Osteoblast (primary cell): Measurements from ENCODE around the gene TMEM168. TPM values are rescaled to one million over a fixed set of nuclear protein-coding genes. Genes with fewer than 3 reads are reported as not detected.
A peak's percentile ranks its signal among the peaks of the same experiment; 100 is the strongest.

Source experiments
- DNase-seq: peaks from one replicate; pipeline ENCODE4 v3.0.0; 2011; ENCODE audit warnings: low spot score, mixed read lengths; ENCODE audit not compliant: insufficient read length; ENCODE audit errors: missing footprints
- H2AFZ ChIP-seq: 2 replicates; pipeline ENCODE4 v1.6.0; 2011; ENCODE audit warnings: mild to moderate bottlenecking, low read length
- H3K27ac ChIP-seq: 2 replicates; pipeline ENCODE4 v1.5.1; 2011; ENCODE audit warnings: mild to moderate bottlenecking, low read depth, low read length, moderate library complexity
- H3K27me3 ChIP-seq: 2 replicates; pipeline ENCODE4 v1.6.0; 2012; ENCODE audit warnings: mild to moderate bottlenecking, control low read depth, inconsistent platforms, low read length, moderate library complexity; ENCODE audit not compliant: insufficient read depth
- H3K36me3 ChIP-seq: 2 replicates; pipeline ENCODE4 v1.5.1; 2011; ENCODE audit warnings: mild to moderate bottlenecking, low read length, control low read depth, moderate library complexity; ENCODE audit not compliant: insufficient read depth
- H3K4me1 ChIP-seq: 2 replicates; pipeline ENCODE4 v1.5.1; 2011; ENCODE audit warnings: mild to moderate bottlenecking, low read length, control low read depth, moderate library complexity; ENCODE audit not compliant: insufficient read depth
- H3K4me2 ChIP-seq: 2 replicates; pipeline ENCODE4 v1.6.0; 2011; ENCODE audit warnings: mild to moderate bottlenecking, low read length; ENCODE audit not compliant: insufficient read depth
- H3K4me3 ChIP-seq: fragments of 200-600 bp; sonication (generic); 3 replicates; pipeline ENCODE4 v1.5.1; 2012; ENCODE audit warnings: mild to moderate bottlenecking, low read length, inconsistent platforms; ENCODE audit not compliant: insufficient read depth
- H3K79me2 ChIP-seq: 2 replicates; pipeline ENCODE4 v1.6.0; 2012; ENCODE audit warnings: mild to moderate bottlenecking, low read length, control low read depth, inconsistent platforms; ENCODE audit not compliant: insufficient read depth
- H3K9me3 ChIP-seq: 2 replicates; pipeline ENCODE4 v1.5.1; 2011; ENCODE audit warnings: low read depth, low read length, control low read depth
- H4K20me1 ChIP-seq: 2 replicates; pipeline ENCODE4 v1.6.0; 2012; ENCODE audit warnings: mild to moderate bottlenecking, low read length, control low read depth; ENCODE audit not compliant: insufficient read depth
- CTCF ChIP-seq: IDR thresholded peaks from 2 replicates; pipeline ENCODE4 v1.5.1; 2011; ENCODE audit warnings: mild to moderate bottlenecking, low read depth, low read length, moderate library complexity; ENCODE audit errors: extremely low read depth
- total RNA-seq: library from RNA; depleted of rRNA; stranded (reverse); fragments of >200 nt; gene quantifications from 2 replicates; pipeline ENCODE4 v1.2.3, GENCODE V29; 2012

Gene TMEM168
- total RNA-seq, 1 donor: 17.4 TPM

DNA sequence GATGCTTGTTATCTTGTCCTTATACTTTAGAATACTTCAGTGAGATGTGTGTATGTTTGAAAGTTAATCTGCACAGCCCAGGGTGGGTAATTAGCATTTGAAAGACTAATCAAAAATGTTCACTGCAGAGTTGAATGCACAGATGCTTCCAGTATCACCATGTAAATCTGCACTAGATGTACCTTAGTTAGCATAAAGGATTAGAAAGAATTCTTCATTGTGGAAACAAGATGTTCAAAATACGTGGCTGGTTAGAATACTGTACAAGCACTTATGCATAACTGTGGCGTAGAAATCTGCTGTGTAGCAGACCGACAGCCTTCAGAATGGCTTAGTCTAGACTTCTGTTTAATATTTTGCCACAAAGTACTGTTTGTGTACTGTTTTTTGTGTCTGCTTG is 2.2 kb upstream of the TMEM168 start:
- H3K27me3 ChIP-seq: no peaks in the 10 kb centered on the region
- TF ChIP-seq CTCF: no peak
- H3K4me3 ChIP-seq: no peak overlapping the region
- peaks cover 15% of the 10 kb centered on the region for H3K79me2 ChIP-seq
- H3K9me3 ChIP-seq: no peaks in the 10 kb centered on the region
- no peaks in the 10 kb centered on the region for H4K20me1 ChIP-seq
- H3K4me1 ChIP-seq: peaks cover 10% of the 10 kb centered on the region
- no peak overlapping the region for H3K27ac ChIP-seq
- H3K4me2 ChIP-seq: no peak overlapping the region
- H2AFZ ChIP-seq: peak overlapping the region; percentile 54
- no peaks in the 10 kb centered on the region for H3K36me3 ChIP-seq
- DNase-seq: no peak

GRCh38 chr7:112791465-112792168 is 1.4 kb upstream of the TMEM168 start:
- Histone ChIP-seq H3K36me3 (no peaks in the 10 kb centered on the region), H3K4me3 (no peak overlapping the region), H3K27ac (no peak overlapping the region), H3K27me3 (no peaks in the 10 kb centered on the region), H3K4me2 (no peak overlapping the region), H3K4me1 (peaks cover 10% of the 10 kb centered on the region), H3K79me2 (peaks cover 24% of the 10 kb centered on the region), H4K20me1 (no peaks in the 10 kb centered on the region), H2AFZ (no peak overlapping the region), H3K9me3 (no peaks in the 10 kb centered on the region)
- TF ChIP-seq CTCF: no peak
- no peak for DNase-seq

- H3K4me2 ChIP-seq: peak overlapping the region; percentile 90
- TF ChIP-seq CTCF: no peak
- no peak overlapping the region for H3K27ac ChIP-seq
- no peak for DNase-seq
- H3K79me2 ChIP-seq: peaks cover 32% of the 10 kb centered on the region
- no peaks in the 10 kb centered on the region for H3K36me3 ChIP-seq
- H2AFZ ChIP-seq: peak overlapping the region; percentile 100
- H3K9me3 ChIP-seq: no peaks in the 10 kb centered on the region
- no peaks in the 10 kb centered on the region for H4K20me1 ChIP-seq
- H3K4me3 ChIP-seq: peak overlapping the region; percentile 96
- H3K27me3 ChIP-seq: no peaks in the 10 kb centered on the region
- H3K4me1 ChIP-seq: peaks cover 10% of the 10 kb centered on the region
These were observed 402 bp upstream of the TMEM168 start for GRCh38 chr7:112790586-112791003.

DNA sequence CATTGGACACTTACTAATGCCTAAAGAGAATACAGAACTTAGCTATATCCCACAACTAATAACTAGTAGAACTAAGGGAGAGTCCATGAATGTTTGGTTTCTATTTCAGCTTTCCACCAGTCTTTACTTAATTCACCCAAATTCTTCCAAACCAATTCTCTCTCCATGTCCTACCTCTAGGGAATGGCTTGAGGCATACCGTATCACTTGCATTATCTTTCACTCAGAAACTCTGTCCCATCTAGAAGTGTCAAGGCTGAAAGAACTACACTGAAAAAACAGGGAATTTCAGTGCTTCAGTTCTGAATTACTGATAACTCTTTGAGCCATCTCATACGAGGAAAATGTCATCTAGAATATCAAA is 758 bp downstream of the TMEM168 start:
- Histone ChIP-seq H3K4me1 (peaks cover 10% of the 10 kb centered on the region), H2AFZ (peak overlapping the region; percentile 100), H4K20me1 (no peaks in the 10 kb centered on the region), H3K4me2 (peak overlapping the region; percentile 90), H3K27ac (peak overlapping the region; percentile 91), H3K9me3 (no peaks in the 10 kb centered on the region), H3K79me2 (peaks cover 38% of the 10 kb centered on the region), H3K4me3 (peak overlapping the region; percentile 96), H3K36me3 (no peaks in the 10 kb centered on the region), H3K27me3 (no peaks in the 10 kb centered on the region)
- no peak for TF ChIP-seq CTCF
- no peak for DNase-seq
